NCI-H1048 (cell line): ENCODE results near the gene PLEKHA5.
"Not testable (repeated sequence)": the region's sequence is repeated elsewhere in the genome, so short reads cannot be mapped to it uniquely, and the experiment has no call there.

Experiments
- DNase-seq: peaks from one replicate; lab custom pipeline; 2025; lab: John Stamatoyannopoulos, UW

The PLEKHA5 gene

DNA sequence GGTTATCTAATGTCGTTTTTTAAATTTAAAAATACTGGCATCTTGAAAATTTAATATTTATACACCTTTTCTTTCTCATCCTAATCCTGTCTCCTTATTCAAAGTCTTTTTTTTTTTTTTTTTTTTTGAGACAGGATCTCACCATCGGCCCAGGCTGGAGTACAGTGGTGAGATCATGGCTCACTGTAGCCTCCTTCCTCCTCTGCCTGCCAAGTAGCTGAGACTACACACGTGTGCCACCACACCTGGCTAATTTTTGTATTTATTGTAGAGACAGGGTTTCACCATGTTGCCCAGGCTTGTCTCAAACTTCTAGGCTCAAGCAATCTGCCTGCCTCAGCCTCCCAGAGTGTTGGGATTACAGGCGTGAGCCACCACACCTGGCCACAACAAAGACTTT, 221.3 kb downstream of the PLEKHA5 start:
- DNase-seq, result not testable (repeated sequence)

DNA sequence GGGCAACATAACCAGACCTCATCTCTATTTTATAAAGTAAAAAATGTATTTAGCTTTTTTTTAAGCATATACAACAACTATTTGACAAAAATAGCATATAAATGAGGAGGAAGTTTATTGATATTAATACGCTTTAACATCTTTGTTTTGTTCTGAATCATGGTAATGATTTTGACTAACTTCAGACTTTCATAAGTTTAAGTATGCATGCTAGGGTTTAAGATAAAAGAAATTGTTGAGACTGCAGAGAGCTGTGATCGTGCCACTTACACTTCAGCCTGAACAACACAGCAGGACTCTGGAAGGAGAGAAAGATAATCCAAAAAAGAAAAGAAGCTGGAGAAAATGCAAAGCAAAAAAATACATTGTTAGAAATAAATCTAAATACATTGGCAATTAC, 221.8 kb downstream of the PLEKHA5 start:
- DNase-seq, result no peak

DNA sequence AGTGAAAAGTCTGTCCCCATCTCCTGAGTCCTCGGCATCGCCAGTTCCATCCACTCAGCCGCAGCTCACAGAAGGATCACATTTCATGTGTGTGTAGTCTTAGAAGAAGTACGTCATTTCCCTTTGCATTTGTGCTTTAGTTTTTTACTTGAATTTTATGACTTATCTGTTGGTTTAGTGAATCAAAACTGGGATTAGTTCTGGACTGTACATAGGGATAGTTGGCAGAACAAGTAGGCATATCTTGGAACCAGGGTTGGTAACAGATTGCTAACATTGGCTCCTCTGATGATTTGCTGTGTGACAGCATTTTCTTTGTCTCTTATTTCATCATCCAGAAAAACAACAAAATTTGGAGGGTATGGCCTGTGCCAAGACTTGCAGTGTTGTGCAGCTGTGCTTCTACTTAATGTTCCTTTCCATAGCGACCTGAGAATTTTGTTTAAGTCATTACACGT, 240.2 kb downstream of the PLEKHA5 start:
- DNase-seq, result no peak

DNA sequence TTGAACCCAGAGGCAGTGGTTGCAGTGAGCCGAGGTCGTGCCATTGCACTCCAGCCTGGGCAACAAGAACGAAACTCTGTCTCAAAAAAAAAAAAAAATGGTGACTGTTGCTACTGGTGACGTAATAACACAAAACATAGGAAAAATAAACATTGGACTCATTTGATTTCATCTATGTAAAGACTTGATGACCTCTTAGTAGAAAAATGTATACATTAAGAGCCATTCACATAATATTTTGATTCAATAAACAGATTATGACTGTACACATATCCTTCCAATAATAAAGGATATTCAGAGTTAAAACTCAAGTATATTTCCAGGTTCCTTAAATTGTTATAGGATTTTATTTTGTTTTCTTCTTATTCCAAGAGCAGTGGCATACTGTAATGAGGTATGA, 244.1 kb downstream of the PLEKHA5 start:
- DNase-seq, result no peak

DNA sequence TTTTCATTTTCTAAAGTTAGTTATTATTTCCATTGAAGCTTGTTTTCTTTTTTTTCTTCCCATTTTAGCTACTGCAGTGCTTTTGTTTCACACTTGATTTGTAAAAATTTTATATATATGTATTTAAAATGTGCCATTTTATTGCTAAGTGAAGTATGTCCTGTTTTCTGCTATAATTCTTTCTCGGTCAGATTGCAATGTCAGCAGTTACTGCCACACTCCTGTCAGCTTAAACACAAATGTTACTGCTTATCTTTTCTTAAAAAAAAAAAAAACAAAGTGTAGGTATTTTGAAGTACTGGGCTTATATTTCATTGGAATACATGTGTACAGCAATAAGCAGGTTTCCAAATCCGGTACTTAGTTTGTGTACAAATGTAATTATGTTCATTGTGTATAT, 246.4 kb downstream of the PLEKHA5 start:
- DNase-seq, result no peak

DNA sequence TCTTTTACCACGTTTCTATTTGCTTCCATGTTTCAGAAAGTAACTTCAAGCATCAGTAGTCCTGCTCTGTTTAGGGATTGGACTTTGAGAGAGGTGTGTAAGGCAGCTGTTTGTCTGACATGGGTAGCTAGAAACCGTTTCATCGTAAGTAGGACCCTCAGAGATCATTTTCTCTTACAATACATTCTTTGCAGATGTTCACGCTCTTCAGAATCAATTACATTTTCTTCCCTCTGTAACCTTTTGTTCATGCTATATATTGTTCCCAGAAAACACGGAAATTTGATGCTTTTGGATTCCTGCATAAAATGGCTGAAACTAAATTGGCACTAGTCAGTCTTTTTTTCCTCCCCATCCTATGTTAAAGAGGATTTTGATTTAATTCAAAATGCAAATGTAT, 247.2 kb downstream of the PLEKHA5 start:
- no peak for DNase-seq

DNA sequence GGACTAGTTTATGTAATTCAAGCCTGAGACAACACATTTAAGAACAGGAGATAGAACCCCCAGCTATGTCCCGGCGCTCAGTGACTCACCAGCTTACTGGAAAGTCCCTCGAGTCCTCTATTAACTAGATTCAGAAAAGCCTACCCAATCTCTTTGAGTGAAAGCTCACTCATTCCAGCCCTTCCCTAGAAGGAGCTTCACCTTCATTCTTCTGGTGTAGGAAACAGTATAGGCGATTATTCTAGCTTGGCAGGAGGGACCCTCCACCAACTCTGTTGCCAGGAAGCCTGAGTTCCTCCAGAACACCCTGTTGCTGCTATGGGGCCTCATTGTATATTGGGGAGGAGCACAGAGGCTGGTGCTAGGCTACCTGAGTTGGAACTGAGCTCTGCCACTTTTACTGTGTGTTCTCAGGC, 252.6 kb downstream of the PLEKHA5 start:
- no peak for DNase-seq

DNA sequence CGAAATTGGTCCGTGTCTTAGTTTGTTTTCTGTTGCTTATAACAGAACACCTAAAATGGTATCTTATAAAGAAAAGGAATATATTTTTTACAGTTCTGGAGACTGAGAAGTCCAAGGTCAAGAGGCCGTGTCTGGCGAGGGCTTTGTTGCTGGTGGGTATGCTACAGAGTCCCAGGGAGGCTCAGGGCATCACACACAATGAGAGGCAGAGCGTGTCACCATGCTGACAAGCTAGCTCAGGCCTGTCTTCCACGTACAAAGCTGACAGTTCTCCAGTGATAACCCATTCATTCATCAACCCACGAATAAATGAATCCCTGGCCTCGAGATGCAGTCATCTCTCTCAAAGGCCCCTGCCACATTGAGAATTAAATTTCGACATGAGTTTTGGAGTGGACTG, 253.0 kb downstream of the PLEKHA5 start:
- DNase-seq, result no peak

DNA sequence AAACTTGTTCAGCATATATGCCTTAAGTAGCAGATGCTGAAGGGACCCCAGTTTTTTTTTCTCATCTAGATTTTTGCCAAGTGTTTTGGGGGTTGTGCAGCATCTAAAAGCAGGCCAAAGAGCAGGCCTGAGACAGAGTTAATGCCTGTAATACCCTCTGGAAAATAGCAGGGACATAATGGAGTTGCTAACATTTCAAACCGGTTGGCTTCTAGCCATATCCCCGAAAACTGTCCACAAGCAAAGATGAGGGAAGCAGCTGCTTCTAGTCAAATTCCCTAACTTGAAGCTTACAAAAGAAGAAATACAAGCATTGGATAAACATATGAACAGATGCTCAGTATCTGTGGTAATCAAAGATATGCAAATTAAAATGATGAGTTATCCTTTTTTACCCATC, 257.6 kb downstream of the PLEKHA5 start:
- DNase-seq, result no peak

DNA sequence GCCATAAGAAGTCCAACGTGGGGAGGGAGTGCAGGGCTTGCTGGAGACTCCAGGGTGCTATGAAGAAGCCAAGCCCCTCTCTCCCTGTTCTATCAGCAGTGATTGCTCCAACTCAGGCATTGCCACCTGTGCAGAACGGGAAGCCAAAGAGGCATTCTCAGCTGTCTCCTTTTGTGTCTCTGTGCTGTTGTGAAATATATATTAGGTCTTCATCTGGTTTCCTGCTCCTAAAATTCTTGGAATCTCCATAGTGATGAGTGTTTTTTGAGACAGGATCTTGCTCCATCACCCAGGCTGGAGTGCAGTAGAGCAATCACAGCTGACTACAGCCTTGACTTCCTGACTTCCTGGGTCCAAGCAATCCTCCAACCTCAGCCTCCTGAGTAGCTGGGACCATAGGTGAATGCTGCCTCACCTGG, 258.6 kb downstream of the PLEKHA5 start:
- no peak for DNase-seq

DNA sequence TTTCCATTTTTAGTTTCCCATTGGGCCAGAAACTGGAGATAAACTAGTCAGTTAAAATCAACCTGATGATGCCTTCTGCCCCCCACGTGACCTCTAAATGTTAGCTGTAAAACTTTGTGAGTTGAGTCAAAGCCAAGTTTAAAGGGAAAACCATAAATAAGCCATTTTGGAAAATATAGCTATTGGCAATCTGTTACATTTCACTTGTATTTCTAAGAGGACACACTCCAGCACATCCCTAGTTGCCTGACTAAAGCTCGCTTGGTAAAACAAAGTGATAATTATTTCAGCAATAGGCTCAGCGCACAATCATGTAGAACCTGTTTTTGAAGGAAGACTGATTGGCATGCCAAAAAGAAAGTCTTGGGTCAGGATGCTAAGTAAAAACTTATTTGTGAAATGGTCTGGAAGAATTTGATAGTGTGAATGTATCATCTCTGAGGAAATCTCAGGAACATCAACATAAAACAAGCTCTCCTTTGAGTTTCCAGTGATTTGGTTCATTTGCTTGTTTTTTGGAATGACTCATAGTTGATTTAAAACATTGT, 260.6 kb downstream of the PLEKHA5 start:
- DNase-seq, result no peak

DNA sequence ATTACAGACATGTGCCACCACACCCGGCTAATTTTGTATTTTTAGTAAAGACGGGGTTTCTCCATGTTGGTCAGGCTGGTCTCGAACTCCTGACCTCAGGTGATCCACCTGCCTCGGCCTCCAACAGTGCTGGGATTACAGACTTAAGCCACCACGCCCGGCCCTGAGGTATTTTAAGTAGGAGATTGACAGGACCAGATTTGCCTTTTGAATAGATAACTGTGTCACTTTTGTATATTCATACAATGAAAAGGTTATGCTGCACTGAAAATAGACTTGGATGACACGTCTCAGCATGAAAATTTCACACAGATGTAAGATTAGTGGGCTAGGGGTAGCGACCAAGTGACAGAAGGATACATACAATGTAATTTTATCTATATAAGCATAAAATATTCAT, 263.1 kb downstream of the PLEKHA5 start:
- DNase-seq, result not testable (repeated sequence)

DNA sequence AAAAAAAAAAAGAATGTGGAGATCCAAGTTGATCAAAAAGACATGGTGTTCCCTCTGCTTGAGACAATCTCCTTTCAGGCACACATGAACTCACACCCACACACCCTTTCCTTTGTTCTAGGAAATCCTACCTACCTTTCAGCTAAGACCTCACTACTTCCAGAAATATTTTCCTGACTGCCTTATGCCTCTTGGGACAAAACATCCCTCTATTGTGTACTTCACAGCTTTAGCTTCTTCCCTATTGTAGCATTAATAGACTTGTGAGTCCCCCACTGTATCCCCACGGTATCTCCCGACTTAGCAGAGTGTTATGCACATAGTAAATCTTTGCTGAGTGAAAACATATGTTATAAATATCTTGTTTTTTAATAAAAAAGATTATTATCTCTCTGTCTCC, 264.9 kb downstream of the PLEKHA5 start:
- DNase-seq, result no peak

DNA sequence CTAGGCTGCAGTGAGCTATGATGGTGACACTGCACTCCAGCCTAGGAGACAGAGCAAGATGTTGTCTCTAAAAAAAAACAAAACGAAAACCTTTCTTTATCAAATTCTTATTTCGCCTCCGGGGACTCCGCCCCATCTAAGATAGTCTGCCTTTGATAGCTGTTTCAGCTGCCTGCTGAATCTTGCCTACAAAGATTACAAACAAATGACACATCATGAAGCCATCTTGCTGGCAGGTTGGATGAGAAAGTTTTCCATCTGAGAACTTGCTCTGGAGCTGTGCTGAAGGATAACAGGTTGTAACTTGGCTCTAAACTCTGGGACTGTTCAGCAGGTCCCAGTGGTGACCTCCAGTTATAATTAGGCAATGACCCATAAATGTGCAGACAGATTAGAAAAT, 268.0 kb downstream of the PLEKHA5 start:
- DNase-seq, result no peak

DNA sequence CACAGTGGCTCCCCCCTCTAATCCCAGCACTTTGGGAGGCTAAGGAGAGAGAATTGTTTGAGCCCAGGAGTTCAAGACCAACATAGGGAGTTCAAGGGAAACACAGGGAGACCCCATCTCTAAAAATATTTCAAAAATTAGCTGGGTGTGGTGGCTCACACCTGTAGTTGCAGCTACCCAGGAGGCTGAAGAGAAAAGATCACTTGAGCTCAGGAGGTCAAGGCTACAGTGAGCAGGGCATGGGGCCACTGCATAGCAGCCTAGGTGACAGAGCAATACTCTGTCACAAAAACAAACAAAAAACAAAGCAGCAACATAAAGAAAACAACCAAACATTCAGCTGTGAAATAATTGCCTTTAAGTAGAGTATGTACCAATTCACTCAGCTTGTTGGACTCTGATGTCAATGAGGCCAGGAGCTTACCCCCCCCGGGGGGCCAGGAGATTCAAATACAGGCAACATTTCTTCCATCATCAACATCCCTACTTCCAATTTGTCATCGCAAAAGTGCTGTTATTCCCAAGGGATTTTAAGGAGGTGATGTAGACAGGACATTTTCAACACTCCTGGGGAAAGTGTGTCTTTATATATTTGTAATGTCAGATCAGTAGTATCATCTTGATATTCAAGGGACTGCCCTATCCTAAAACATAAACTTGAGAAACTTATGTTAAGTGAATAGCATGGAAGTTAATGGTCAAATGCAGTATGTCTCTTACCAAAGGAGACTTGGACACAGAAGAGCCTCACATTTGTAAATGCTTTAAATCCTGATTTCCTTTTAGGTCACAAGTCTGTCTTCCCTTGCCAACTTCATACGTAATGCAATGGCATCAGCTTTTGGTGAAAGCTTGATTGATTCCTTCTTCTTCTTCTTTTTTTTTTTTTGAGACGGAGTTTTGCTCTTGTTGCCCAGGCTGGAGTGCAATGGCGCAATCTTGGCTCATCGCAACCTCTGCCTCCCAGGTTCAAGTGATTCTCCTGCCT, 269.1 kb downstream of the PLEKHA5 start:
- no peak for DNase-seq

DNA sequence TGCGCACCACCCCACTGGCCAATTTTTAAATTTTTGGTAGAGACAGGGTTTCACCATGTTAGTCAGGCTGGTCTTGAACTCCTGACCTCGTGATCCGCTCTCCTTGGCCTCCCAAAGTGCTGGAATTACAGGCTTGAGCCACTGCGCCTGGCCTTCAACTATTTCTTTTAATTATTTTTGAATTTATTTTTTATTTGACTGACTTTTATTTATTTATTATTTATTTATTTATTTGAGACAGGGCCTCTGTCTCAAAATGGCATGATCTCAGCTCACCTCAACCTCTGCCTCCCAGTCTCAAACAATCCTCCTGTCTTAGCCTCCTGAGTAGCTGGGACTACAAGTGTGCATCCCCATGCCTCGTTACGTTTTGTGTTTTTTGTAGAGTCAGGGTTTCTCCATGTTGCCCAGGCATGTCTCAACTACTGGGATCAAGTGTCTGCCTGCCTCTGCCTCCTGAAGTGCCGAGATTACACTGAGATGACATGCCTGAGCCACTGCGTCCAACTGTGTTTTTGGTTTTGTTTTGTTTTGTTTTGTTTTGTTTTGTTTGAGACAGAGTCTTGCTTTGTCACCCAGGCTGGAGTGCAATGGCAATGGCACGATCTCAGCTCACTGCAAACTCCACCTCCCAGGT, 271.2 kb downstream of the PLEKHA5 start:
- DNase-seq, result not testable (repeated sequence)

DNA sequence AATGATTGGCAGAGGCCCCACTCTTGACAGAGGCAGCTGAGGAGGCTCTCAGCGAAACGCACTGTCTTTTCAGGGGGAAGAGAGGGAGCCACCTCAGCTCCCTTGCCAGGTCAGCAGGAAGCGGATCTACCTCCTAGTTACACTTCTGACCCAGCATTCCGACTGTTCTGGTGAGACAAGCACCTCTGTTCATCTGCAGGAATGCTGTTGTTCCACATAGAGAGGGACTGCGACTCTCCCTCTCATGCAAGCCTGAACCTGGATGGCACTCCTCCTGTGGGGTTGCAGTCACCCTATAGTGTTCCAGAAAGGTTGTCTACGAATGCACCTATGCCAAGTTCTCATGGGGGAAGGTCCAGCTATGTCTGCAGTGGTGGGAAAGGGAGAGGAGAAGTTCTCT, 272.7 kb downstream of the PLEKHA5 start:
- DNase-seq, result no peak

DNA sequence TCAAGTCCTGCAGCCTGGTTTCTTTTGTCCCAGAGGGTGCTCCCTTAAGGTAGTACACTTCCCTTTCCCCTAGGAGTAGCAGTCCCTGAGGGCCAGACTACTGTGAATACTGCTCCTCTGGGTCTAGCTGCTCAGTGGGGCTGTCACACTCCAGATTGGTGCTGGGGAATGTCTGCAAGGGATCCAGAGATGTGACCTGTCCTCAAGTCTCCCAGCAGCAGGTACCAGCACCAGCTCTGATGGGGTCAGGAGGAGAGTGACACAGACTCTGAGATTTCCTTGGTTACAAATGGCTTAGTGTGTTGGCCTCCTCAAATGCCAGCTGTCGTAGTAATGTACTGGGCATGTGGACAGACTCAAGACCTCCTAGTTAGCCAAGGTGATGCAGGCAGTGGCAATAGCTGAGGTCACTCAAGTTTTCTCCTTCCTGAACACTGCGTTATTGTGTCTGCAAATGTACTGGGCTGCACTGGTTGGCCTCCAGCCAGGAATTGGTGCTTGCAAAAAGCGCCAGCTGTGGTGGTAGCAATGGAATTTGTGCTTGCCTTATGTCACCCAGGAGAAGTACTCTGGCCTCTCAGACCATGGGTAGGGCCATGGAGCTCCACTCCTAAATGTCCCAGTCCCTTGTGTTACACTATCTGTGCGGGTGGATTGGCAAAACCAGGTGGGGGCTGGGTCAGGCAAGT, 273.4 kb downstream of the PLEKHA5 start:
- no peak for DNase-seq

DNA sequence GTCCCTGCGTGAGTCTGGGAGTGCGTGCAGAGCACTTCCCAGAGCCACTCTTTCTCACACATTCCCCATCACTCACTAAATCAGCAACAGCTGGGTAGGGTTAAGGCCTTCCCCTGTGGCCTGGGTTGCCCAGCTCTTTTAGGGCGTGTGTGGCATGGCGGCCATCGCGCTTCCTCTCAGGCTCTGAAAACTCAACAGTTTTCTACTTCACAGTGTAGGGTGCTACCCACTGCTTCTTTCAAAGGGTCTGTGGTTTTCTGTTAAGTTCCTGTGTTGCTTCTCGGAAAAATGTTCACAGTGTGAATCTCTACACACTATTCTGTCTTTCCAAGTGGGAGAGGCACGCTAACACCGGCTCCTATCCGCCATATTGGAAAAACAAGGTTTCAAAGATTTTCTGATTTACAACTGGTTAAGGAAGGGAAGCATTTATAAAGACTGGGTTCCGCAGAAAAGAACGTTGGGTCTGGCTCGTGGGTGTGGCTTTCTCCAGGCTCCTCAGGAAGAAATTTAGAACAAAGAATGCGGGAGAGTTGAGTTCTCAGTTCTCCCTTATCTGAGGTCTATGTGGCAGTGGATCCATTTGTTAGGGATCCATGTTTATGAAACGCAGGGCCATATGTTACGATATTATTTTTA, 274.8 kb downstream of the PLEKHA5 start:
- no peak for DNase-seq

DNA sequence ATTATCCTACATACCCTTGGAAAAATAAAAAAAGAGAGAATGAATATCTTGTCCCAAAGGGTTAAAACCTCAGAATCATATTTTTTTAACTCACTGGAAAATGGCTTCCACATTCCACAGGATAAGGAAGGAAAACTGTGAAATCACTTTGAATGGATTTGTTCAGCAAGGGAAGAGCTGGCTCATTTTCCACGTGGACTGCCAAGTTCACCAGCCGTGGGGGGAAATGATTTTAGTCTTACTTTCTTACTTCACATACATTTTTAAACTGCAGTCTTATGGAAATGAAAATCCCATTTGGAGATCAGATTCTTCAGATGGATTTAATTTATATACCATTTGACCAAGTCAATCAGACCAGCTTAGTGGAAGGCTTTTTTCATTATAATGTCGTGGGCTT, 279.8 kb downstream of the PLEKHA5 start:
- no peak for DNase-seq

DNA sequence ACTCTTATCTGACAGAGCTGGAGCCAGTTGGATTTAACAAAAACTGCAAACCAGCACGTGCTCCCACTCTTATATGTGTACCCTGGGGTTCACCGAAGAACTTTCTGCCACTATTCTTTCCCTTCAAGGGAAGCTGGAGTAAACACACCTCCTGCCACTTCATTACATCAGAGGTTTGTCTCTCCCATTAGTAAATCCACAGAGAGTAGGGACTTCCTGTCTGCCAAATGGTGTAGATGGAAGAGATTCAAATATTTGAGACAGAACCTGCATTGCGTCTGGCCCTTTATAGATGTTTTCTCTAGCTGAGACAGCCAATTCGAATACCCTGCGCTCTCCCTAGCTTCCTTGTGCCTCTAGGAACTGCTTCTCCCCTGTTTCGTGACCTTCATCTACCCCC, 280.7 kb downstream of the PLEKHA5 start:
- no peak for DNase-seq

DNA sequence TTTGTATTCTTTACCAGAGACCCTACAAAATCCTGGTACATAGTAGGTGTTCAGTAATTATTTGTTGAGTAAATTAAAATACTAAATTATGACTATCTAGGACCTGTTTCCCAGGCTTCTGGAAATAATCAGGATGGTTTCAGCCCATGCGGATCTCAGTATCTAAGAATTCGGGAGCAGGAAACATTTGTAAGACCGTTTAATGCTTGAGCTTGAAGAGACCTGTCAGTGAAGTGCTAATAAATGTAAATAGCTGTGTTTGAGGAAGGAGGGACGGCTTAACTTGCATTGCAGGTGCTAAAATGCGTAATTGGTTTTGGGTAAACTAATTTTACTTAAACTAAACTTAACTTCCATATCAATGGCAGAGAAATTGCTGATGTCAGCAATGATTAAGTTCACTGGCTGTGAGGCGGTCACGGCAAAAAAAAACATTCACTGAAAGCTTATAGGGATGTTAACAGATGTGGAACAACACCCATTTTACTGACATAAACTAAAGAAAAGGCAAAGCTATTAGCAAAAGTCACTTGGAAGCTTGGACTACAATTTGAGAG, 281.2 kb downstream of the PLEKHA5 start:
- DNase-seq, result no peak
